T-helper 2 cell treated with Interferon-gamma antibody and Interleukin-4, amounts not matched to agents 5 μg/mL and 100 μg/mL, for 36 hours (primary cell): Measurements from ENCODE around the gene TMEM117.

Experiments
- DNase-seq: peaks from one replicate; pipeline ENCODE4 v3.0.0; 2021; ENCODE audit warnings: low spot score
- H3K27ac Mint-ChIP-seq: one replicate; pipeline ENCODE4 v1.8.0; 2021; ENCODE audit warnings: mild to moderate bottlenecking, mixed read lengths
- H3K27me3 Mint-ChIP-seq: one replicate; pipeline ENCODE4 v1.8.0; 2021; ENCODE audit warnings: low read depth, mixed read lengths
- H3K36me3 Mint-ChIP-seq: one replicate; pipeline ENCODE4 v1.8.0; 2021; ENCODE audit warnings: low read depth, mixed read lengths
- H3K4me1 Mint-ChIP-seq: one replicate; pipeline ENCODE4 v1.8.0; 2021; ENCODE audit warnings: low read depth, mixed read lengths
- H3K4me3 Mint-ChIP-seq: one replicate; pipeline ENCODE4 v1.8.0; 2022; ENCODE audit warnings: mild to moderate bottlenecking, moderate library complexity, mixed read lengths
- H3K9me3 Mint-ChIP-seq: one replicate; pipeline ENCODE4 v1.8.0; 2021; ENCODE audit warnings: mixed read lengths

Gene TMEM117

GRCh38 chr12:44053549-44054127, 217.8 kb downstream of the TMEM117 start:
- Mint-ChIP-seq H3K4me3 (no peak overlapping the region), H3K36me3 (no peaks in the 10 kb centered on the region), H3K9me3 (no peaks in the 10 kb centered on the region), H3K27ac (no peak overlapping the region), H3K27me3 (no peaks in the 10 kb centered on the region), H3K4me1 (no peaks in the 10 kb centered on the region)
- DNase-seq = no peak

GRCh38 chr12:44054281-44054680, 218.4 kb downstream of the TMEM117 start:
- no peaks in the 10 kb centered on the region for H3K9me3 Mint-ChIP-seq
- DNase-seq = no peak
- no peak overlapping the region for H3K4me3 Mint-ChIP-seq
- no peaks in the 10 kb centered on the region for H3K36me3 Mint-ChIP-seq
- H3K27me3 Mint-ChIP-seq = no peaks in the 10 kb centered on the region
- no peak overlapping the region for H3K27ac Mint-ChIP-seq
- H3K4me1 Mint-ChIP-seq = no peaks in the 10 kb centered on the region

GRCh38 chr12:44058366-44058765, 222.5 kb downstream of the TMEM117 start:
- H3K9me3 Mint-ChIP-seq = no peaks in the 10 kb centered on the region
- no peak overlapping the region for H3K4me3 Mint-ChIP-seq
- no peak overlapping the region for H3K27ac Mint-ChIP-seq
- DNase-seq = no peak
- H3K27me3 Mint-ChIP-seq = no peaks in the 10 kb centered on the region
- no peaks in the 10 kb centered on the region for H3K36me3 Mint-ChIP-seq
- H3K4me1 Mint-ChIP-seq = no peaks in the 10 kb centered on the region

GRCh38 chr12:44059476-44059875, 223.6 kb downstream of the TMEM117 start:
- no peaks in the 10 kb centered on the region for H3K27me3 Mint-ChIP-seq
- H3K4me3 Mint-ChIP-seq = no peak overlapping the region
- H3K9me3 Mint-ChIP-seq = no peaks in the 10 kb centered on the region
- H3K36me3 Mint-ChIP-seq = no peaks in the 10 kb centered on the region
- DNase-seq = no peak
- H3K4me1 Mint-ChIP-seq = no peaks in the 10 kb centered on the region
- H3K27ac Mint-ChIP-seq = no peak overlapping the region

- no peaks in the 10 kb centered on the region for H3K4me1 Mint-ChIP-seq
- H3K36me3 Mint-ChIP-seq = no peaks in the 10 kb centered on the region
- H3K27me3 Mint-ChIP-seq = no peaks in the 10 kb centered on the region
- no peaks in the 10 kb centered on the region for H3K9me3 Mint-ChIP-seq
- H3K4me3 Mint-ChIP-seq = no peak overlapping the region
- no peak overlapping the region for H3K27ac Mint-ChIP-seq
- no peak for DNase-seq
Observed at GRCh38 chr12:44063671-44064070, 227.8 kb downstream of the TMEM117 start.

- Mint-ChIP-seq H3K27ac (no peak overlapping the region), H3K27me3 (no peaks in the 10 kb centered on the region), H3K9me3 (no peaks in the 10 kb centered on the region), H3K4me3 (no peak overlapping the region), H3K4me1 (no peaks in the 10 kb centered on the region), H3K36me3 (no peaks in the 10 kb centered on the region)
- DNase-seq = no peak
Observed at GRCh38 chr12:44076871-44077270, 241.0 kb downstream of the TMEM117 start.

GRCh38 chr12:44077294-44077693, 241.4 kb downstream of the TMEM117 start:
- no peak for DNase-seq
- Mint-ChIP-seq H3K36me3 (no peaks in the 10 kb centered on the region), H3K4me1 (no peaks in the 10 kb centered on the region), H3K27ac (no peak overlapping the region), H3K9me3 (no peaks in the 10 kb centered on the region), H3K4me3 (no peak overlapping the region), H3K27me3 (no peaks in the 10 kb centered on the region)

GRCh38 chr12:44078273-44078672, 242.4 kb downstream of the TMEM117 start:
- H3K4me1 Mint-ChIP-seq = no peaks in the 10 kb centered on the region
- H3K27ac Mint-ChIP-seq = no peak overlapping the region
- H3K9me3 Mint-ChIP-seq = no peaks in the 10 kb centered on the region
- H3K4me3 Mint-ChIP-seq = no peak overlapping the region
- no peak for DNase-seq
- H3K27me3 Mint-ChIP-seq = no peaks in the 10 kb centered on the region
- H3K36me3 Mint-ChIP-seq = no peaks in the 10 kb centered on the region

GRCh38 chr12:44088647-44089046, 252.8 kb downstream of the TMEM117 start:
- H3K4me1 Mint-ChIP-seq = no peaks in the 10 kb centered on the region
- H3K36me3 Mint-ChIP-seq = no peaks in the 10 kb centered on the region
- no peaks in the 10 kb centered on the region for H3K27me3 Mint-ChIP-seq
- no peak overlapping the region for H3K4me3 Mint-ChIP-seq
- DNase-seq = no peak
- H3K27ac Mint-ChIP-seq = no peak overlapping the region
- no peaks in the 10 kb centered on the region for H3K9me3 Mint-ChIP-seq

- Mint-ChIP-seq H3K27me3 (no peaks in the 10 kb centered on the region), H3K27ac (no peak overlapping the region), H3K4me1 (no peaks in the 10 kb centered on the region), H3K4me3 (no peak overlapping the region), H3K9me3 (peaks cover 5% of the 10 kb centered on the region), H3K36me3 (no peaks in the 10 kb centered on the region)
- DNase-seq = no peak
Observed at GRCh38 chr12:44091948-44092606, 256.2 kb downstream of the TMEM117 start.

- Mint-ChIP-seq H3K4me1 (no peaks in the 10 kb centered on the region), H3K9me3 (peaks cover 5% of the 10 kb centered on the region), H3K4me3 (no peak overlapping the region), H3K27me3 (no peaks in the 10 kb centered on the region), H3K27ac (no peak overlapping the region), H3K36me3 (no peaks in the 10 kb centered on the region)
- no peak for DNase-seq
Observed at GRCh38 chr12:44098786-44099185, 262.9 kb downstream of the TMEM117 start.

- Mint-ChIP-seq H3K9me3 (peaks cover 5% of the 10 kb centered on the region), H3K4me1 (no peaks in the 10 kb centered on the region), H3K27ac (no peak overlapping the region), H3K27me3 (no peaks in the 10 kb centered on the region), H3K36me3 (no peaks in the 10 kb centered on the region), H3K4me3 (no peak overlapping the region)
- DNase-seq = no peak
Observed at GRCh38 chr12:44099486-44099885, 263.6 kb downstream of the TMEM117 start.

- no peaks in the 10 kb centered on the region for H3K4me1 Mint-ChIP-seq
- peaks cover 3% of the 10 kb centered on the region for H3K9me3 Mint-ChIP-seq
- H3K27ac Mint-ChIP-seq = no peak overlapping the region
- no peak overlapping the region for H3K4me3 Mint-ChIP-seq
- no peaks in the 10 kb centered on the region for H3K36me3 Mint-ChIP-seq
- DNase-seq = no peak
- H3K27me3 Mint-ChIP-seq = no peaks in the 10 kb centered on the region
Observed at GRCh38 chr12:44100264-44100663, 264.4 kb downstream of the TMEM117 start.

- DNase-seq = no peak
- Mint-ChIP-seq H3K27me3 (no peaks in the 10 kb centered on the region), H3K27ac (no peak overlapping the region), H3K4me3 (no peak overlapping the region), H3K36me3 (no peaks in the 10 kb centered on the region), H3K4me1 (no peaks in the 10 kb centered on the region), H3K9me3 (no peaks in the 10 kb centered on the region)
Observed at GRCh38 chr12:44101475-44101874, 265.6 kb downstream of the TMEM117 start.

- Mint-ChIP-seq H3K9me3 (no peaks in the 10 kb centered on the region), H3K27me3 (no peaks in the 10 kb centered on the region), H3K36me3 (no peaks in the 10 kb centered on the region), H3K27ac (no peak overlapping the region), H3K4me1 (no peaks in the 10 kb centered on the region), H3K4me3 (no peak overlapping the region)
- no peak for DNase-seq
Observed at GRCh38 chr12:44114906-44115305, 279.0 kb downstream of the TMEM117 start.
